ENCODE results near the gene GALNT13. TPM values are rescaled to one million over a fixed set of nuclear protein-coding genes. Genes with fewer than 3 reads are reported as not detected.

The GALNT13 gene
- total RNA-seq, 1 donor from 2014 or later, result under 0.01 TPM

- no peak for DNase-seq
Observed at GRCh38 chr2:154228566-154229280, 357.0 kb downstream of the GALNT13 start.

GRCh38 chr2:154229966-154230365 lies 358.2 kb downstream of the GALNT13 start:
- DNase-seq, result no peak

- DNase-seq, result no peak
Observed at GRCh38 chr2:154231021-154231420, 359.3 kb downstream of the GALNT13 start.

- no peak for DNase-seq
Observed at GRCh38 chr2:154233231-154233630, 361.5 kb downstream of the GALNT13 start.

- no peak for DNase-seq
Observed at GRCh38 chr2:154238252-154238651, 366.5 kb downstream of the GALNT13 start.

- no peak for DNase-seq
Observed at GRCh38 chr2:154240316-154240715, 368.6 kb downstream of the GALNT13 start.

- no peak for DNase-seq
Observed at GRCh38 chr2:154240921-154241379, 369.2 kb downstream of the GALNT13 start.

GRCh38 chr2:154242687-154243086 lies 371.0 kb downstream of the GALNT13 start:
- no peak for DNase-seq

GRCh38 chr2:154243685-154244084 lies 372.0 kb downstream of the GALNT13 start:
- DNase-seq, result no peak

GRCh38 chr2:154244932-154245331 lies 373.2 kb downstream of the GALNT13 start:
- DNase-seq, result no peak

GRCh38 chr2:154247503-154247902 lies 375.8 kb downstream of the GALNT13 start:
- DNase-seq, result no peak

- no peak for DNase-seq
Observed at GRCh38 chr2:154256136-154256535, 384.4 kb downstream of the GALNT13 start.

- DNase-seq, result no peak
Observed at GRCh38 chr2:154259030-154259429, 387.3 kb downstream of the GALNT13 start.

GRCh38 chr2:154261473-154262027 lies 389.8 kb downstream of the GALNT13 start:
- DNase-seq, result no peak

GRCh38 chr2:154263206-154263605 lies 391.5 kb downstream of the GALNT13 start:
- DNase-seq, result no peak

GRCh38 chr2:154264024-154264423 lies 392.3 kb downstream of the GALNT13 start:
- DNase-seq, result no peak

GRCh38 chr2:154267983-154268382 lies 396.3 kb downstream of the GALNT13 start:
- DNase-seq, result no peak

GRCh38 chr2:154280543-154280942 lies 408.8 kb downstream of the GALNT13 start:
- no peak for DNase-seq

GRCh38 chr2:154289870-154290269 lies 418.1 kb downstream of the GALNT13 start:
- DNase-seq, result no peak

GRCh38 chr2:154291511-154291910 lies 419.8 kb downstream of the GALNT13 start:
- DNase-seq, result no peak

GRCh38 chr2:154291927-154292326 lies 420.2 kb downstream of the GALNT13 start:
- DNase-seq, result no peak

GRCh38 chr2:154293864-154294263 lies 422.1 kb downstream of the GALNT13 start:
- no peak for DNase-seq

- DNase-seq, result no peak
Observed at GRCh38 chr2:154306266-154306970, 434.7 kb downstream of the GALNT13 start.

GRCh38 chr2:154307007-154307406 lies 435.3 kb downstream of the GALNT13 start:
- DNase-seq, result no peak
